HG03460 (cell line): ENCODE data around the gene ZFAND2B.

Experiments
- ATAC-seq: cut with Tn5 transposase; IDR thresholded peaks from one replicate; pipeline ENCODE4 v1.9.1; 2021; ENCODE audit not compliant: unreplicated experiment

The ZFAND2B gene, protein sequence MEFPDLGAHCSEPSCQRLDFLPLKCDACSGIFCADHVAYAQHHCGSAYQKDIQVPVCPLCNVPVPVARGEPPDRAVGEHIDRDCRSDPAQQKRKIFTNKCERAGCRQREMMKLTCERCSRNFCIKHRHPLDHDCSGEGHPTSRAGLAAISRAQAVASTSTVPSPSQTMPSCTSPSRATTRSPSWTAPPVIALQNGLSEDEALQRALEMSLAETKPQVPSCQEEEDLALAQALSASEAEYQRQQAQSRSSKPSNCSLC

DNA sequence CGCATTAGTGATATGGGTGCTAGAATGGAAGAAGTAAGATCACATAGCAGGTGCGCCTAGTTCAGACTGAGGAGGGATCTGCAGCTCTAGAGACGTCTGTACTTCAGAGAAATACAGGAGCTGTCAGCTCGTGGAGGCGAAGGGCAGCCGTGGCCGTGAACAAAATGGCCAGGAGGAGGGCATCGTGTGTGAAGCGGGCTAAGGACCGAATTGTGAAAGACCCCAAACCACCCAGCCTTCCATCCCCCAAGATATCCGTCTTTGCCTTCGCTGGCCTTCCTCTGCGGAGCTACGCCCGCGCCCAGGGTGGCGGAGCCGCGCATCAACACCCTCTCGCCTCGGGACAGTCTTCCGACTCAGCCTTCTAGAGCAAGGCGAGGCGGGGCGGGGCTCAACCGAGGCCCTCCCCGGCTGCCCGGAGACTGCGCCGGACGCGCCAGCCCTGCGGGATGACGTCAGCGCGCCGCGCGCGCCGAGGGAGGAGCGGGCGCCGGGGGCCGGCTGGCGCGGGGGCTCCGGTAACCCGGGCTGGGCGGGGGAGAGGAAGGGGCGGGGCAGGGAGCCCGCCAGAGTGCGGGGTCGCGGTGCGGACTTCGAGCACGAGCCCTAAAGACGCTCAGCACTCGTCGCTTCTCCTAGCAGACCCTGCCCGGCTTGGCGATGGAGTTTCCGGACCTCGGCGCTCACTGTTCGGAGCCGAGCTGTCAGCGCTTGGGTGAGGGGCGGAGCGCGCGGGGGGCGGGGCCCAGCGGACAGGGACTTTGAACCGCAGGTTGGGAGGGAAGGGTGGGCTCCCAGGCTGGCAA is at the start of gene ZFAND2B:
ZFAND2B (plus strand) TSS at position 455 of the 806 bp plus-strand sequence; CDS start at position 661, 206 bp downstream.
- peak; percentile 97 for ATAC-seq

DNA sequence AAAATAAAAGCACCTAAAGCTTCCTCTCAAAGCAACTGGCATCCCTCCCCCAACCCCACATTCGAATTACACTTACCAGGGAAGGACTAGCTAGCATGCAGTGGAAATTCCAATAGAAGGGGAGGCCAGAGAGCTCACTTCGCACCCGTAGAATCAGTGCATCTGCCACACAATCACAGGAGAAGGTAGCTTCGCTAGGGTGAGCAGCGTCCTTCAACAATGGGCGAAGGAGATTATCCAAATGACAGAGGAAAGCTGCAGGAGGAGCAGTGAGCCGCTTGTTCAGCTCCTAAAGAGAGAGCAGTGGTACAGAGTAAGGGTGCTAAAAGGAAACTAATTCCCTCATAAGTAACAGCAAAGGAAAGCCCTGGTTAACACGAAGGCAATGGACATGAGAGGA is 49.2 kb upstream of the ZFAND2B start:
- ATAC-seq, result no peak

DNA sequence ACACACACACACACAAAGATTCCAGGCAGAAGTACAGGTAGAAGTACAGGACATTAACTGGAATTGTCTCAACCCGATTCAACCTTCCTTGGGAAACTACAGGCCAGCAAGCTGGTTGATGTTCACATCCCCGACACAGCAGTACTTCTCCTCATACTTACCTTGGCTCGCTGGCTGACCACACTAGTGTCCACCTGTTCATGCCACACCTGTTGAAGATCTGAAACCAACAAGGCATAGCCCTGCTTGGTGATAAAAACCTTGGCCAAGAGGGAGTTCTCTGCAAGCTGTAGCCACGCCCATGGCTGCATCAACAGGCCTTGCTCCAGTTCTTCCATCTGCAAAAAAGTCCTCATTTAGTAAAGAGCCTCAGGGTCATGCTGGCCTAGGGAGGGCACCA is 48.6 kb upstream of the ZFAND2B start:
- ATAC-seq, result no peak

DNA sequence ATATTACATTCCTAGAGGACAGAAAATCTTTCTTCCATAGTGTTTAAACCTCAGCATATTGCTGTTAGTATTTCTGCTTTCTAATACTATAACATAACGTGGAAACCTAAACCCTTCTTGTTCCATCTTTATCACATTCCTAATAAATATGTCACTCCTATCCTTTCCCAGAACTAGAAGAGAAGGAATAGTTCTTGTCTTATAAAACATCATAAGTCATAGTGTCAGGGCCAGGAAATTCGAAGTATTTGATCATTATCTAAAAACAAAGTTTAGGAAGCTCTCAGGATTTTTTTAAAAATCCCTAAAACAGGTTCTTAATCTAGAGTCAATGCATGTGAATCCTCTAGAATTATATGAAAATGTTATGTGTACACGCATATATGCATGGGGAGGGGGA is 48.0 kb upstream of the ZFAND2B start:
- no peak for ATAC-seq

DNA sequence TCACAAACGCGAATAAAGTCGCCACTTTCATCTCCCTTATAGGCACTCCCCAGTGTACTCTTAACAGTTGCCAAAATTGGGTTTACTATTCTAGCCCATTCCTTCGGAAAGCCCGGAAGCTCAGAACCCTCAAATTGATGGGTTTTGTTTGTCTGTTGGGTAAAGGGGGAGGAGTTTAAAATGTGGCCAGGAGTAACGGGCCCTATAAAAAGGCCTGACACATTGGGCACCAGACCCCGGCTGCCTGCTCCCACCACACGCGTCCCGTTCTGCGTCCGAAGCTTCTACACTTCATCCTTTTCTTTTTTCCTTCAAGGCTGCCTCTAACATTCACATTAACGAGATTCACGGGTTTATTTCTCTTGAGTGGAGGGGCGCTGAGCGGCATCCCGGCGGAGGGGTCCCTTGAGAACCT is 46.8 kb upstream of the ZFAND2B start:
- ATAC-seq, result no peak

DNA sequence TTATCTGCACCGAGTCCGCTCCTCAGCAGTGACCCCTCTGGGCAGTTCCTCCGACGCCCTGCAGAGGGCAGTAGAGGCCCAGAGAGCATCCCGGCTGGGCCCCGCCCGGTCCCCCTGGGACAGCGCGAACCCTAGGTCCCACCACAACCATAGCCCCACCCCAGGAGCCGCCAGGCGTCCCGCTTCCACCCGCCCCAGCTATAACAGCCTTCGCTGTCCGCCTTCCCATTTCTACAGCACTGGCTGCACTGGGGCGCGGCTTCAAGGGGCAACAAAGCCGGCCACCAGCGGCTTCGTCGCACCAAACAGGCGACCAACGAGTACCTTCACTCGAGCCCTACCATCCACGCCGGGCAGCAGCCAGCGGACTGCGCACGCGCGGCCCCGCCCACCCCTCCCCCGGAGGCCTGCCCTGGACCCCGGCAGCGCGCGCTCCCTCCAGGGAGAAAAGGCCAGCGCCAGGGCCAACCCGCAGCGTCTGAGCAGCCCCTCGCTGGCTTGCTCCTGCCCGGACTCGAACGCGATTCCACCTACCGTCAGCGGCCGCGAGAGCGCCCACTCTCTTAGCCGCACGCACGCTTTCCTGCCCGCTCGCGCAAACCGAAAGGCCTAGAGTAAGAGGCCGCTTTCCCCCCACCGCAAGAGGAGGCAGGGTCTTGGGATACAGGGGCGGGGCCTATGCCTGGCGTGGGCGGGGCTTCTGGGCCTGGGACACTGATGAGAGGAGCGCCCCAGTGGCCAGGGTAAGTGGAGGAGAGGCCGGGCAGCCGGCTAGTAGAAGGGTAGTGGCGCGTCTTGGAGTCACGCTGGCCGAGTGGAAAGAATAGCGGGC is 46.2 kb upstream of the ZFAND2B start, which contains the start of gene NHEJ1:
NHEJ1 (minus strand) TSS at position 630 of the 832 bp plus-strand sequence. CDS start 2,453 bp downstream, outside the sequence.
- peak; percentile 87 for ATAC-seq

DNA sequence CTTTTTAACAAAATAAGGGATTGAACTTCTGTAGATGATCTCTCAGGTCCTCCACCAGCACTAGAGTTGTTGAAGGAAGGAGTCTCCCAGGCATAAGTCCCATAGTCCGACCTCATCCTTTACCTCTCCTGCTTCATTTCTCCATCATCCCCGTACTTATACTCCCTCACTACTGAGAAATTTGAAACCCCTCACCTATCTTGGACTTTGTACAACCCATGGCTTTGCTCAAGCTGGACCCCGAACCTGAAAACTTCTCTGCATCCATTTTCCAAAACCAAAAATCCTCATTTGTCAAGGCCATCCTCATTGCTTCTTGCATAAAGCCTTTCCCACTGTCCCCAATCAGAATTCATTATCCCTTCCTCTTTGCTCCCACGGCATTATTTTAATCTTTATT is 45.5 kb upstream of the ZFAND2B start:
- no peak for ATAC-seq

DNA sequence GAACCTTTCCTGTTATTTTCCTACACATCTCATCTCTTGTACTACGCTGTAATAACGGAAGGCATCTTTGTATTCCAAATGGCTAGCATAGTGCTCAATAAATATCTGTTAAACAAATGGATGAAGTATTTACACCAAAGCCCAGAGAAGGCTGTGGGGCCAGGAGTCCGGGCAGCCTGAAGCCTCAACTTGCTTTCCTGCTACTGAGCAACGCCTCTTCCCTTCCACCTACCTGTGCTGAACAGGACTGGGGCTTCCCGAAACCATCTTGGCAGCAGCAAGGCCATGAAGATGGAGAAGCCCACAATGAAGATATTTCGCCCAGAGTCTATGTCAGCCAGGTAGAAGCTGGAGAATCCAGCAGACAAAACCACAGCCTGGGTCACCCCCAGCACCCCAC is 43.4 kb upstream of the ZFAND2B start:
- ATAC-seq, result no peak

DNA sequence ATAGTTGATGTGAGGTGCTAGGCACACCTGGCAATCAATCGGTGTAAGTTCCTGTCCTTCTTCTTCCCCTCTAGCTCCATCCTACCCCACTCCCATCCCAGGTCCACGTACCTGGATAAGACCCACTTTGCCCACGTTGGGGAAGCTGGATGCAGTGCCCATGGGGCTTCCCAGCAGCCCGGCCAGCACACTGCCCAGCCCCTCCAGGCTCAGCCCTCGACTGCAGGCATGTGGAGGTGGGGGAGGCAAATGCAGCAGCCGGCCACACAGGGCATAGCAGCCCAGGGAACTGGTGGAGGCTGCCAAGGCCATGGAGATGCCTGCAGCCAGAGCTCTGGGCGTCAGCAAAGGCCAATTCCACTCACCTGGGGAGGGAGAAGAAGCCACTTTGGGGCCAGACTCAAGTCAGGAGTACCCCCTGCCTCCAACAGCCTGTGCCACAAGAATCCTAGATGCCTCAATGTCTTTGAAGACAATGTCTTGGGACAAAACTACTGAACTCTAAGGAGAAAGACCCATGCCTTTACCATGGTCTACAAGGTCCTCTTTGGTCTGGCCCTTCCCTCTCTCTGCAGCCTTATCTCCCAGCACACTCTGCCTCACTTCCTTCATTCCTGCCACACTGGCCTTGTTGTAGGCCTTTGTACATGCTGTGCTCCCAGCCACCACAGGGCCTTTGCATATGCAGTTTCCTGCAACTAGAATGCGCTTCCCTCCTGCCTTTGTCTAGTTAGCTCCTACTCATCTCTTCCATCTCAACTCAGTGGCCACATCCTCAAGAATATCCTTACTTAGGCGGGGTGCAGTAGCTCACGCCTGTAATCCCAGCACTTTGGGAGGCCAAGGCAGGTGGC is 41.3 kb upstream of the ZFAND2B start:
- ATAC-seq, result no peak

DNA sequence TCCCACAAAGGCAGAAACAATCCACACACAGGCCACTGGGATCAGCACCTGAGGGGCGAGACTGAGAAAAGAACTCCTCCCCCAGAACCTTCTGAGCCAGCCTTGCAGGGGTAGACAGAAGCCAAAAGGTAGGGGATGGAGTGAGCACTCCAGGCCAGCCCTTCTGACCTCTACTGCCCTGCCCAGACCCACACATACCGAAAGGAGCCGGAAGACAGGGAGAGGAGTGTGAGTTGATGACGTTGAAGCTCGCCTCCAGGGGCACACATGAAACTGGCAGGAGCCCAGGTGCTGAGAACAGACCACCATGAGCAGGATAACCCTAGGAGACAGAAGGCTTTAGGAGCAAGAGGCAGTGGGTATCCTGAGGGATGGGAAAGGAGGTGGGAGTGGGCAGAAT is 38.6 kb upstream of the ZFAND2B start:
- ATAC-seq, result no peak

DNA sequence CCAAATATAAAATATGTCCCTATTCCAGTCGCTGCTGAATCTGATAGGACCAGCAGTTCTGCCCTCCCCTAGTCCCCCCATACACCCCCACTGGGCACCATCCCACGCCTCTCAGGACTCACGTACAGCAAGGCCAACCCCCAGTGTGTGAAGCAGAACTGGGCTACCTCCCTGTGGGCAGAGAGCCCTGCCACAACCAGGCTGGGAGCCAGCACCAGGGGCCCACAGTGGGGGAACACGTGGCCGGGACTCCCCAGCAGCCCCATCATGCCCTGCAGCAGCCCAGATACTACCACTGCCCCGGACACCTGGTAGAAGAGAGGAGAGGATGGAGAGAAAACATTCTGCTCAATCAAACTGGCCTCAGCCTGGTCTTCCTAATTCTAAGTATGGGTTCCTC is 38.1 kb upstream of the ZFAND2B start:
- ATAC-seq, result no peak

DNA sequence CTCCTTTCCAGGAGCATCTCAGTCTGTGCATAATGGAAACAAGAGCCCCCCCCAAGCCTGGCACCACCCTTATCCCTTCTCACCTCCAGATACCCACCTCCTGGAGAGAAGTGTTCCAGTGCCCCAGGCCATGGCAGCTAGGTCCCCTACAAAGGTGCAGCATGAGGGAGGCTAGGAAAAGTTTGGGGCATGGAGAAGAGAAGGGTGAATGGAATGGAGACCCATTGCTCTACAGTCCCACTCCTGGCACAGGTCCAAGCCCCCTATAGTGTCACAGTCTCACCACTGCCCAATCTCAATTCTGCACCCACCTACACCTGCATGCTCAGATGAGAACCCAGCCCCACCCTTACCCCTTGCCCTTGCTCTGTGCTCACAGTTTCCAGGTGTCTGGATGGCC is 37.6 kb upstream of the ZFAND2B start:
- no peak for ATAC-seq

DNA sequence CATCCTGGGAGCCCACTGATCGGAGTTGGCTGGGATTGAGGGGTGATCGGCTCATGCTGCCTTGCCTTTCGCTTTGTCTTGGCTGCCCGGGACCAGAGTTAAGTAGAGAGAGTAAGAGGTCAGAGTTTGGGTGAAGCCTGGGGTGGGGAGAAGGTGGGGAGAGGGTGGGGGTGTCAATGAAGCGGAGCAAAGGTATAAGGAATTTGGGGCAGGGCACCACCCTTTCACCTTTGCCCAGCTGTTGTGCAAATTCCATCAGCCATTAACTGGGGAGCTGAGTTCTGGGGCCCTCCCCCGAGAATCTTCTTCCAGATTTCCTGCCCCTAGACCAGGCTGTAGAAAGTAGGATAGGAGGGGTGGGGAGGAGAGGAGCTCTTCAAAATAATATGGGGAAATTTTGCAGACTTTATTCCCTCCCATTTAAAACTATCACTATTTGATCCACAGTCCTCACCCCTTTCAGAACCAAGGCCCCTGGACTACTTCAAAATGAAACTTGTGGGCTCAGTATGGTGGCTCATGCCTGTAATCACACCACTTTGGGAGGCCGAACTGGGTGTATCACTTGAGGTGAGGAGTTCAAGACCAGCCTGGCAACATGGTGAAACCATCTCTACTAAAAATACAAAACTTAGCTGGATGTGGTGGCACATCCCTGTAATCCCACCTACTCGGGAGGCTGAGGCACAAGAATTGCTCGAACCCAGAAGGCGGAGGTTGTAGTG is 36.5 kb upstream of the ZFAND2B start, which contains the start of gene SLC23A3:
SLC23A3 (minus strand) TSS at position 100 of the 725 bp plus-strand sequence; CDS start at position 55, 45 bp downstream.
- ATAC-seq, result no peak

DNA sequence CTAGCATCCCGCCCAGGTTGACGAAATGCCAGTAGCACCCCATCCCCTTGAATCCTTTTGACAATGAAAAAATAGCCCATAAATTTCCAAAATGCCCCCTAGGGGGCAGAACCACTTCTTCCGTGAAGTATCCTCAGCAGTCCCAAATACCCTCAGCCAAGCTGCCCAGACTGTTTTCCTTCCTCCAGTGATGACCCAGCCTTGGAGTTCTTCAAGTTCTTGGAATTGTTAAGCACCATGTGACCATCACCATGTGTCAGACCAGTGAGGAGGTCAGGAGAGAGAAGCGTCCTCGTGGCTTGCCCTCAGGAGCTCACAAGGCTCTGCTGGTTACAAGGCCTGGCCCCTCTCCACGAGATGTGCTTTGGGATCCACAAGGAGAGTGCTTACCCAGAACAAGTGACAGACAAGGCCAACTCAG is 35.3 kb upstream of the ZFAND2B start:
- no peak for ATAC-seq

DNA sequence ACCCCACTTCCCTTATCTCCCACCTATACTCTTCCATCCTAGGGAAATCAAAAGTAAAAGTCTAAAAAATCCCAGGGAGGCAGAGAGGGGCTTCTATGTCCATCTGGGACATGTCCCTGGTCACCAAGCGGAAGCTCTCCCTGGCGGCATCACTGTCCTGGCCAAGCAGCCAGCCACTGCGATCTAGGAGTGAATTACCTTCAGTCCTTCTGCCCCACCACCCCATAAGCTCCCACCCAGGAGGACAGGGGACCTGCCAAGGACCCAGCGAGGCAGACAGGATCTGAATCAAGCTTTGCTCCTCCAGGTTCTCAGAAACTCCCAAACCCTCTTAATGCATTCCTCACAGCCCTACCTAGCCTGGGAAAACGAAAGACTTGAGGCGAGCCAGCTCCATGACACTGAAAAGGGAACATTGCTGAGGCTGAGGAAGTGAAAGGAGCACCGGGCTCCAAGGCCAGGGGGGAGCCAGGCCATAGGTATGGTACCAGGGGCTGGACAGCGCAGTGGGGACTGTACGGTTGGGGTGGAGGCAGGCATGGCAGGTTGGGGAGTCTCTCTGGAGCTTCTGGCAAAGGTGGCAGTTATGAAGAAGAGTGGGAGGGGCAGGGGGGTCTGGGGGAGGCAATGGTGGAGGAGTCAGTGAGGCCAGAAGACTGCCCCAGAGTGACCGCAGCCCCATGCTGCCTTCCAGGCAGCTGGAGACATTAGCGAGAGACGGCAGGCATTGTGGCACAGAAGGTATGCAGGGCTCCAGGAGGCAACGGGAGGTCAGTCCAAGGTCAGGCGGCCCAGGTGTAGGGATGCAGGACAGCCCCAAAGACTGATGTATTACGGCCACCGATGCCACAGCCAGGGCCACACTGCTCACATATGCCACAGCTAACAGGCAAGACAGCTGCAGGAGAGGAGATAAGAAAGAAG is 34.1 kb upstream of the ZFAND2B start:
- ATAC-seq, result no peak

DNA sequence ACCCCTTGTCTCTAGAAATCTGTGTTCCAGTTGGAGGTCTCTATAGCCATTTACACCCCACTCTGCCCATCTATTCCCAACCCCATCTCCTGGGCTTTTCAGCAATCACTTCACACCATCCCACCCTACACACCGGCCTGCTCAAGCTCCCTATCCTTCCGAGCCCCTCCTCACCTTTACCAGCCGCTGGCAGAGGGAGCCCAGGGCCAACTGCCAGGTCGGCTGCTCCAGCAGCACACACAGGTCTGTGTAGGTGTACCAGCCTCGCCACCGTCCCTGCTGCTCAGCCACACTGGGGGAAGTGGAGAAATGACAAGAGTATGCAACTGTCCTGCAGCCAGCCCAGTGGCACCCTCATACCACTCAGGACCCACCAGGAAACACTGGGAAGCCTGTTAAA is 33.4 kb upstream of the ZFAND2B start:
- no peak for ATAC-seq

DNA sequence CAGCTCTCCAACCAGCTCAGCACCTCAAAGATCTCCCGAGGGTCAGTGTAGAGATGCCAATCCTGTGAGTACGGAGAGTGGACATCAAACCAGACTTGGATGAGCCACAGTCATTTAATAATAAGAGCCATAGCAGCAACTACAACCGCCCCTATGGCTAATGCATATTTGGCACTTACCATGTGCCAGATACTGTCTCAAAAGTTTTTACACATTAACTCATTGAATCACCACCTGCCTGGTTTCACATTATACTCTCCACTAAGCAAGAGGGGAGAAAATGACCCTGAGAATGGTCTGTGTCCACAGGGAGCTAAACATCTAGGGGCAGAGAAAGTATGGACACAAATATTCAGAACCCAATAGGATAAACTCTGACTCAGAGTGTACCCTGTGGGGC is 32.4 kb upstream of the ZFAND2B start:
- no peak for ATAC-seq

DNA sequence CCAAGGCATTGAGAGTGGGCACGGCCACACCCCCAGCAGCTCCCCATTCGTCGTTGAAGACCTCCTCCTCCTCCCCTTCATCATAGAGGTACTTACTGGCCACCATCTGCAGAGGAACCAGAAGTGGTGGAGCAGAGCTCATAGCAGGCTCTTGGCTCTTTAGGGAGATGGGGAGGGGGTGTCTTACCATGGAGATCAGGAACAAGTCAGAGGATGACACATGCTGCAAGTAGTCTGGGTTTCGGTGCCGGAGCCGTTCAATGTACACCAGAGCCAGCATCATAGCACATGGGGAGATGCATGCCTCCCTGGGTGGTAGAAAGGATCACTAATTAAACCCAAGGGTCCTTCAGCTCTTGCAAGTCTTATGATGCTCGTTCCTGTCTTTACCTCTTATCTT is 31.8 kb upstream of the ZFAND2B start:
- ATAC-seq, result no peak

DNA sequence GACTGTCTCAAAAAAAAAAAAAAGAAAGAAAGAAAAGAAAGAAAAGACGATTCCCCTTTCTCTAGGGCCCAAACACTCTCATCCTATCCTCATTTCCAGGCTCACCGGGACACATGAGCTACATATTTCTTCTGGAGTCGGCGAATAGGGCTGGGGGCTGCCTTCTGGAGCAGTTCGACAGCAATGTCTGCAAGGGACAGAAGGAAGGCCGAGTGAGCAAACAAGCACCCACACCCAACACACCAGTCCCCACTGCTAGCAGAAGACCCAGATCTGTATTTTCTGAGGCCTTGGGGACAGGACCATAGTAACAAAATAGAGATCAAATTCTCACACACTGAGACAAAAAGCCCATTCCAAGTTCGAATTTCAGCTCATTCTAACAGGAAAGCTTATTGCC is 31.1 kb upstream of the ZFAND2B start:
- ATAC-seq, result no peak
